MM.1S (cell line): Measurements from ENCODE around the gene DGUOK.

Source experiments
- DNase-seq: peaks from one replicate; pipeline ENCODE4 v3.0.0-alpha.2; 2015
- H2AFZ ChIP-seq: fragments of 300-600 bp; sonication (generic); 2 replicates; pipeline ENCODE4 v1.6.0; 2016; ENCODE audit warnings: antibody characterized with exemption, low read length
- H3F3A ChIP-seq: fragments of 300-600 bp; sonication (generic); 2 replicates; pipeline ENCODE4 v1.6.1; 2016; ENCODE audit warnings: mild to moderate bottlenecking, antibody characterized with exemption, low read length, moderate library complexity, mixed read lengths; ENCODE audit not compliant: insufficient read depth
- H3K27ac ChIP-seq: fragments of 300-600 bp; sonication (generic); 2 replicates; pipeline ENCODE4 v1.5.1; 2016; ENCODE audit warnings: mild to moderate bottlenecking, low read length
- H3K27me3 ChIP-seq: fragments of 300-600 bp; sonication (generic); replicated peaks from 2 replicates; pipeline ENCODE4 v1.6.0; 2016; ENCODE audit warnings: low read length; ENCODE audit not compliant: insufficient read depth
- H3K36me3 ChIP-seq: fragments of 300-600 bp; sonication (generic); replicated peaks from 2 replicates; pipeline ENCODE4 v1.6.1; 2016; ENCODE audit warnings: mild to moderate bottlenecking, low read length, mixed read lengths; ENCODE audit not compliant: insufficient read depth
- H3K4me1 ChIP-seq: fragments of 300-600 bp; sonication (generic); 2 replicates; pipeline ENCODE4 v1.6.1; 2016; ENCODE audit warnings: low read length, mixed read lengths
- H3K4me2 ChIP-seq: fragments of 300-600 bp; sonication (generic); 2 replicates; pipeline ENCODE4 v1.6.0; 2016; ENCODE audit warnings: low read depth, low read length
- H3K4me3 ChIP-seq: fragments of 300-600 bp; sonication (generic); 2 replicates; pipeline ENCODE4 v1.5.1; 2016; ENCODE audit warnings: low read length, mixed read lengths
- H3K79me2 ChIP-seq: fragments of 300-600 bp; sonication (generic); 2 replicates; pipeline ENCODE4 v1.6.1; 2016; ENCODE audit warnings: mixed run types, low read length, mixed read lengths
- H3K9ac ChIP-seq: fragments of 300-600 bp; sonication (generic); 2 replicates; pipeline ENCODE4 v1.6.1; 2016; ENCODE audit warnings: low read length, mixed read lengths
- H3K9me2 ChIP-seq: fragments of 300-600 bp; sonication (generic); replicated peaks from 2 replicates; pipeline ENCODE4 v1.6.1; 2016; ENCODE audit warnings: mild to moderate bottlenecking, low read length, mixed read lengths; ENCODE audit not compliant: insufficient read depth
- H3K9me3 ChIP-seq: fragments of 300-600 bp; sonication (generic); replicated peaks from 2 replicates; pipeline ENCODE4 v1.6.1; 2016; ENCODE audit warnings: mild to moderate bottlenecking, low read length, mixed read lengths; ENCODE audit not compliant: insufficient read depth
- H4K20me1 ChIP-seq: fragments of 300-600 bp; sonication (generic); 2 replicates; pipeline ENCODE4 v1.6.1; 2016; ENCODE audit warnings: mild to moderate bottlenecking, low read length, moderate library complexity, mixed read lengths; ENCODE audit not compliant: insufficient read depth
- EZH2 ChIP-seq: fragments of 300-600 bp; sonication (generic); optimal IDR thresholded peaks from 2 replicates; pipeline ENCODE3; 2017; ENCODE audit warnings: low read depth, mild to moderate bottlenecking, antibody characterized with exemption, low read length, mixed read lengths
- EZH2phosphoT487 ChIP-seq: fragments of 300-600 bp; sonication (generic); IDR thresholded peaks from 2 replicates; pipeline ENCODE4 v1.6.1; 2018; ENCODE audit warnings: antibody characterized with exemption, low read length
- TF ChIP-seq, protein P1 (sequence below): fragments of 300-600 bp; sonication (generic); IDR thresholded peaks from 2 replicates; pipeline ENCODE4 v1.5.1; 2016; ENCODE audit warnings: antibody characterized with exemption, low read length, mixed read lengths

Gene DGUOK

DNA sequence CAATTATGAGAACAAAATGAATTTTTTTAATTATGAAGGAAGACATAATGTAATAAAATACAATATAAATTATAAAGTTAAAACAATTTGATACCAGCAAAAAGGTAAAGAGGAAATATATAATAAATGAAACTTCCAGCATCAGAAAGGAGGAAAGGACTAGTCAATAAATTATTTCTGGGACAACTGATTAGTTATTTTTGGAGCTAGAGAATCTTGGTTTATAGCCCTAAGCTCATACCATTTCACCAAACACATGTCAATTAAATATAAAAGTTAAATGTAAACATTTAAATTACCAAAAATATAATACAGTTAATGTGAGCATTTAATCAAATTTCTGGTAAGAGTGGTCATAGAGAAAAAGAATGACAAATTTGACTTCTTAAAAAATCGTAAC is 21.7 kb upstream of the DGUOK start:
- Histone ChIP-seq H3K27ac (no peak overlapping the region), H3K36me3 (no peaks in the 10 kb centered on the region), H3K4me3 (no peak overlapping the region), H2AFZ (no peak overlapping the region), H3K27me3 (no peaks in the 10 kb centered on the region), H3K4me1 (no peaks in the 10 kb centered on the region), H3K9ac (no peak overlapping the region), H3K9me2 (no peaks in the 10 kb centered on the region), H3K79me2 (no peaks in the 10 kb centered on the region), H4K20me1 (no peaks in the 10 kb centered on the region), H3K9me3 (no peaks in the 10 kb centered on the region), H3K4me2 (no peak overlapping the region), H3F3A (no peaks in the 10 kb centered on the region)
- no peak for TF ChIP-seq EZH2
- TF ChIP-seq EZH2phosphoT487, result no peak
- TF ChIP-seq, protein P1, sequence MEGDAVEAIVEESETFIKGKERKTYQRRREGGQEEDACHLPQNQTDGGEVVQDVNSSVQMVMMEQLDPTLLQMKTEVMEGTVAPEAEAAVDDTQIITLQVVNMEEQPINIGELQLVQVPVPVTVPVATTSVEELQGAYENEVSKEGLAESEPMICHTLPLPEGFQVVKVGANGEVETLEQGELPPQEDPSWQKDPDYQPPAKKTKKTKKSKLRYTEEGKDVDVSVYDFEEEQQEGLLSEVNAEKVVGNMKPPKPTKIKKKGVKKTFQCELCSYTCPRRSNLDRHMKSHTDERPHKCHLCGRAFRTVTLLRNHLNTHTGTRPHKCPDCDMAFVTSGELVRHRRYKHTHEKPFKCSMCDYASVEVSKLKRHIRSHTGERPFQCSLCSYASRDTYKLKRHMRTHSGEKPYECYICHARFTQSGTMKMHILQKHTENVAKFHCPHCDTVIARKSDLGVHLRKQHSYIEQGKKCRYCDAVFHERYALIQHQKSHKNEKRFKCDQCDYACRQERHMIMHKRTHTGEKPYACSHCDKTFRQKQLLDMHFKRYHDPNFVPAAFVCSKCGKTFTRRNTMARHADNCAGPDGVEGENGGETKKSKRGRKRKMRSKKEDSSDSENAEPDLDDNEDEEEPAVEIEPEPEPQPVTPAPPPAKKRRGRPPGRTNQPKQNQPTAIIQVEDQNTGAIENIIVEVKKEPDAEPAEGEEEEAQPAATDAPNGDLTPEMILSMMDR, result no peak
- DNase-seq, result no peak

DNA sequence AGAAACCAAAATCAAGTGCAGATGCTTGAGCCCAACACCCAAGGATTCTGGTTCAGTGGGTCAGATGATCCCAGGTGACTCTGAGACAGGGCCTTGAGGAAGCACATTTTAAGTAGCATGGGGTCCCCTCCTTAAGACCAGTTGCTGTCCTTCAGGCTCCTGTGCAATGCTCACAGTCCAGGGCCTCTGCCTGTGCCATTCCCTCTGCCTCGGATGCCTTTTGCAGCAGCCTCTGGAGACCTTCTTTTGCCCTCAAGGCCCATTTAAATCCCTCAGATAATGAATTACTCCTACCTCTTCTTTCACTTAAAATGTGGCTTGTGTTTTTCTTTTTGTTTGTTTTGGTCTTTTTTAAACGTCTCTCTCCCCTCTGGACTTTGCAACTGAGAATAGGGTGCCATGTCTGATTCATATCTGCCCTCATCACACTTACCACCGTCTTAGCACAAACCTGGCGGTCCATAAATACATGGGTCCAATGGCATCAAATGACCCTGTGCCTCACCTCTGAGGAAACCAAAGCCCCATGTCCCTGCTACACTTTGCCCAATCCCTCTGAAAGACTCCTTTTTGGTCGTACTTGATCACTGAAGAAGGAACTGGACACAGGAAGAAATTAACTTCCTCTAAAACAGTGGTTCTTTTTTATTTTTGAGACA is 19.7 kb upstream of the DGUOK start:
- H2AFZ ChIP-seq, result no peak overlapping the region
- no peaks in the 10 kb centered on the region for H3F3A ChIP-seq
- H3K4me1 ChIP-seq, result no peaks in the 10 kb centered on the region
- no peaks in the 10 kb centered on the region for H3K9me2 ChIP-seq
- no peaks in the 10 kb centered on the region for H3K27me3 ChIP-seq
- no peak overlapping the region for H3K4me2 ChIP-seq
- H3K9ac ChIP-seq, result no peak overlapping the region
- no peak for DNase-seq
- H3K27ac ChIP-seq, result no peak overlapping the region
- H3K9me3 ChIP-seq, result no peaks in the 10 kb centered on the region
- no peaks in the 10 kb centered on the region for H3K79me2 ChIP-seq
- H3K36me3 ChIP-seq, result no peaks in the 10 kb centered on the region
- no peak for TF ChIP-seq EZH2
- TF ChIP-seq, protein P1, result no peak
- no peak for TF ChIP-seq EZH2phosphoT487
- no peaks in the 10 kb centered on the region for H4K20me1 ChIP-seq
- no peak overlapping the region for H3K4me3 ChIP-seq

DNA sequence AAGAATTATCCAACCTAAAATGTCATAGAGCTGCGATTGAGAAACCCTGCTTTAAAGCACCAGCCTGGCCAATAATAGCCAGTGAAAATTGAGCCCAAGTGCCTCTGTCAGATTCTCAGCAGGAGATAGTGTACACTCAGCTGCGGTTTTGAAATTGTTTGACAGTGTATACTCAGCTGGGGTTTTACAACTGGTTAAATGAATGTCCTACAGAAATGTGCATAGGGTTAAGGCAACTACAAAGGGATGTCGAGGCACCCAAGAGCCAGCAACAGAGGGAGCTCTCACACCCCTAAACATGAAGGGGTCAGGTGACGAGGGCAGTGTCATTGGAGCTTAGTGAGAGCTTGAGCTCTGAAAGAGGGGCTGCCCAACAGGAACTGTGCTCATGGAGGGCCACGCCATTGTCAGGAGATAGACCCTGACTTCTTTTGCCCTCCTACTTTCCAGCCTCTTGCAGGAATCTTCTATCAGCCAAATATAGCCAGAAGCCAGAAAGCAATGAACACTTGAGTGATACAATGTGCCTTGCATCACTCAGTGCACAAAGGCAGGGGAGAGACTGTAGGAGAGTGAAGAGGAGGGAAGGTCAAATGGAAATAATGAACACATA is 18.7 kb upstream of the DGUOK start:
- Histone ChIP-seq H3K4me1 (no peaks in the 10 kb centered on the region), H3K9me2 (no peaks in the 10 kb centered on the region), H3K4me3 (no peak overlapping the region), H3K27ac (no peak overlapping the region), H3K4me2 (no peak overlapping the region), H3K36me3 (no peaks in the 10 kb centered on the region), H3K79me2 (no peaks in the 10 kb centered on the region), H3F3A (no peaks in the 10 kb centered on the region), H3K9ac (no peak overlapping the region), H4K20me1 (no peaks in the 10 kb centered on the region), H3K9me3 (no peaks in the 10 kb centered on the region), H2AFZ (peak overlapping the region; percentile 45), H3K27me3 (no peaks in the 10 kb centered on the region)
- no peak for TF ChIP-seq EZH2phosphoT487
- TF ChIP-seq, protein P1, result peak; percentile 31
- DNase-seq, result peak; percentile 20
